ENCODE measurements around the gene MFGE8. TPM values are rescaled to one million over a fixed set of nuclear protein-coding genes. Genes with fewer than 3 reads are reported as not detected.

The MFGE8 gene
- total RNA-seq, 2 donors from 2014 or later: 284 to 598 TPM

GRCh38 chr15:88864861-88865497 lies 48.2 kb downstream of the MFGE8 start:
- WGBS, 2 experiments (ENCODE audit: insufficient coverage in 1 of 2, insufficient read length in 1 of 2): 71 to 84% methylated on average over 4 of the region's 4 CpGs
- Histone ChIP-seq H3K9ac (ENCODE audit: extremely low read depth, low read length, poor library complexity, severe bottlenecking) (no peak overlapping the region), H3K27ac (ENCODE audit: low read depth, low read length) (no peak overlapping the region), H3K4me1 (ENCODE audit: control insufficient read depth, insufficient read depth, low read length) (no peaks in the 10 kb centered on the region), H3K27me3 (ENCODE audit: control insufficient read depth, insufficient read depth, low read length, poor library complexity, severe bottlenecking) (peaks cover 5% of the 10 kb centered on the region), H3K36me3 (ENCODE audit: control insufficient read depth, insufficient read depth, low read length) (no peaks in the 10 kb centered on the region), H3K4me3 (ENCODE audit: low read length) (no peak overlapping the region), H3K9me3 (ENCODE audit: control insufficient read depth, low read length) (no peaks in the 10 kb centered on the region)
- DNase-seq: no peak
- Mint-ChIP-seq H3K9me3 (peaks cover 6% of the 10 kb centered on the region), H3K27ac (no peak overlapping the region), H3K27me3 (ENCODE audit: insufficient read depth) (peaks cover 18% of the 10 kb centered on the region), H3K4me1 (no peaks in the 10 kb centered on the region), H3K36me3 (ENCODE audit: low read depth) (no peaks in the 10 kb centered on the region), H3K4me3 (no peak overlapping the region)
- TF ChIP-seq, protein P1, sequence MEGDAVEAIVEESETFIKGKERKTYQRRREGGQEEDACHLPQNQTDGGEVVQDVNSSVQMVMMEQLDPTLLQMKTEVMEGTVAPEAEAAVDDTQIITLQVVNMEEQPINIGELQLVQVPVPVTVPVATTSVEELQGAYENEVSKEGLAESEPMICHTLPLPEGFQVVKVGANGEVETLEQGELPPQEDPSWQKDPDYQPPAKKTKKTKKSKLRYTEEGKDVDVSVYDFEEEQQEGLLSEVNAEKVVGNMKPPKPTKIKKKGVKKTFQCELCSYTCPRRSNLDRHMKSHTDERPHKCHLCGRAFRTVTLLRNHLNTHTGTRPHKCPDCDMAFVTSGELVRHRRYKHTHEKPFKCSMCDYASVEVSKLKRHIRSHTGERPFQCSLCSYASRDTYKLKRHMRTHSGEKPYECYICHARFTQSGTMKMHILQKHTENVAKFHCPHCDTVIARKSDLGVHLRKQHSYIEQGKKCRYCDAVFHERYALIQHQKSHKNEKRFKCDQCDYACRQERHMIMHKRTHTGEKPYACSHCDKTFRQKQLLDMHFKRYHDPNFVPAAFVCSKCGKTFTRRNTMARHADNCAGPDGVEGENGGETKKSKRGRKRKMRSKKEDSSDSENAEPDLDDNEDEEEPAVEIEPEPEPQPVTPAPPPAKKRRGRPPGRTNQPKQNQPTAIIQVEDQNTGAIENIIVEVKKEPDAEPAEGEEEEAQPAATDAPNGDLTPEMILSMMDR (conservative IDR thresholded peaks at IDR 0.05): no peak

DNA sequence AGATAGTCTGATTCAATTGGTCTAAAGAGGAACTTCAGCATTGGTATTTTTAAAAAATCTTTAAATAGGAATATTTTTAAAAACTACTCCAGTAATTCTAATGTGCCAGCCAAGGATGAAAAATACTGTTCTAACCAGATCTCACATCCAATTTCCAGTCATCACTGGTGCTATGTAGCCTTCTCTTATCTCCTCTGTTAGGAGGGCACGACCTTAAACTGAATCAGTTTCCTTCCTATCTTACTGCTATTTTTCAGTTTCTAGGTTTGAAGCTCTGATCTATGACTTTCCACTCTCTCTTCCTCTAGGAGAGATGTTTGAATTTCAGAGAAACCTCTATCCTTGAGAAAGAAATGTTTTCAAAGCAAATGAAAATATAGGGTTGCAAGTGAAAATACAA lies 49.8 kb downstream of the MFGE8 start:
- Histone ChIP-seq H3K27me3 (ENCODE audit: control insufficient read depth, insufficient read depth, low read length, poor library complexity, severe bottlenecking) (peaks cover 5% of the 10 kb centered on the region), H3K36me3 (ENCODE audit: control insufficient read depth, insufficient read depth, low read length) (no peaks in the 10 kb centered on the region), H3K27ac (ENCODE audit: low read depth, low read length) (no peak overlapping the region), H3K9ac (ENCODE audit: extremely low read depth, low read length, poor library complexity, severe bottlenecking) (no peak overlapping the region), H3K4me3 (ENCODE audit: low read length) (no peak overlapping the region), H3K9me3 (ENCODE audit: control insufficient read depth, low read length) (no peaks in the 10 kb centered on the region), H3K4me1 (ENCODE audit: control insufficient read depth, insufficient read depth, low read length) (no peaks in the 10 kb centered on the region)
- H3K9me3 Mint-ChIP-seq: peaks cover 2% of the 10 kb centered on the region
- WGBS, 2 experiments (ENCODE audit: insufficient coverage in 1 of 2, insufficient read length in 1 of 2): 90% methylated on average over 1 of the region's 1 CpG; no CpG with 5 or more reads in 1 of the 2 experiments
- TF ChIP-seq, protein P1 (conservative IDR thresholded peaks at IDR 0.05): no peak
- no peak overlapping the region for H3K27ac Mint-ChIP-seq
- H3K27me3 Mint-ChIP-seq (ENCODE audit: insufficient read depth): peaks cover 13% of the 10 kb centered on the region
- H3K4me3 Mint-ChIP-seq: no peak overlapping the region
- H3K4me1 Mint-ChIP-seq: no peaks in the 10 kb centered on the region
- no peak for DNase-seq
- H3K36me3 Mint-ChIP-seq (ENCODE audit: low read depth): no peaks in the 10 kb centered on the region

- H3K27ac Mint-ChIP-seq: no peak overlapping the region
- no peak overlapping the region for H3K27ac ChIP-seq (ENCODE audit: low read depth, low read length)
- H3K36me3 Mint-ChIP-seq (ENCODE audit: low read depth): no peaks in the 10 kb centered on the region
- no peaks in the 10 kb centered on the region for H3K4me1 Mint-ChIP-seq
- no peak overlapping the region for H3K9ac ChIP-seq (ENCODE audit: extremely low read depth, low read length, poor library complexity, severe bottlenecking)
- no peaks in the 10 kb centered on the region for H3K27me3 ChIP-seq (ENCODE audit: control insufficient read depth, insufficient read depth, low read length, poor library complexity, severe bottlenecking)
- peaks cover under 1% of the 10 kb centered on the region for H3K9me3 ChIP-seq (ENCODE audit: control insufficient read depth, low read length)
- no peaks in the 10 kb centered on the region for H3K36me3 ChIP-seq (ENCODE audit: control insufficient read depth, insufficient read depth, low read length)
- no peaks in the 10 kb centered on the region for H3K4me1 ChIP-seq (ENCODE audit: control insufficient read depth, insufficient read depth, low read length)
- H3K9me3 Mint-ChIP-seq: peaks cover 2% of the 10 kb centered on the region
- TF ChIP-seq, protein P1 (conservative IDR thresholded peaks at IDR 0.05): no peak
- no peak overlapping the region for H3K4me3 Mint-ChIP-seq
- no peak overlapping the region for H3K4me3 ChIP-seq (ENCODE audit: low read length)
- WGBS, 2 experiments (ENCODE audit: insufficient coverage in 1 of 2, insufficient read length in 1 of 2): 83 to 98% methylated on average over 4 to 7 of the region's 7 CpGs
- no peak for DNase-seq
- H3K27me3 Mint-ChIP-seq (ENCODE audit: insufficient read depth): peaks cover 13% of the 10 kb centered on the region
Measured at GRCh38 chr15:88860212-88860611, 53.0 kb downstream of the MFGE8 start.
